MM.1S (cell line): Measurements from ENCODE around the gene ACBD6.

ENCODE experiments used
- DNase-seq: peaks from one replicate; pipeline ENCODE4 v3.0.0-alpha.2; 2015
- H2AFZ ChIP-seq: fragments of 300-600 bp; sonication (generic); 2 replicates; pipeline ENCODE4 v1.6.0; 2016; ENCODE audit warnings: antibody characterized with exemption, low read length
- H3F3A ChIP-seq: fragments of 300-600 bp; sonication (generic); 2 replicates; pipeline ENCODE4 v1.6.1; 2016; ENCODE audit warnings: mild to moderate bottlenecking, antibody characterized with exemption, low read length, moderate library complexity, mixed read lengths; ENCODE audit not compliant: insufficient read depth
- H3K27ac ChIP-seq: fragments of 300-600 bp; sonication (generic); 2 replicates; pipeline ENCODE4 v1.5.1; 2016; ENCODE audit warnings: mild to moderate bottlenecking, low read length
- H3K27me3 ChIP-seq: fragments of 300-600 bp; sonication (generic); replicated peaks from 2 replicates; pipeline ENCODE4 v1.6.0; 2016; ENCODE audit warnings: low read length; ENCODE audit not compliant: insufficient read depth
- H3K36me3 ChIP-seq: fragments of 300-600 bp; sonication (generic); replicated peaks from 2 replicates; pipeline ENCODE4 v1.6.1; 2016; ENCODE audit warnings: mild to moderate bottlenecking, low read length, mixed read lengths; ENCODE audit not compliant: insufficient read depth
- H3K4me1 ChIP-seq: fragments of 300-600 bp; sonication (generic); 2 replicates; pipeline ENCODE4 v1.6.1; 2016; ENCODE audit warnings: low read length, mixed read lengths
- H3K4me2 ChIP-seq: fragments of 300-600 bp; sonication (generic); 2 replicates; pipeline ENCODE4 v1.6.0; 2016; ENCODE audit warnings: low read depth, low read length
- H3K4me3 ChIP-seq: fragments of 300-600 bp; sonication (generic); 2 replicates; pipeline ENCODE4 v1.5.1; 2016; ENCODE audit warnings: low read length, mixed read lengths
- H3K79me2 ChIP-seq: fragments of 300-600 bp; sonication (generic); 2 replicates; pipeline ENCODE4 v1.6.1; 2016; ENCODE audit warnings: mixed run types, low read length, mixed read lengths
- H3K9ac ChIP-seq: fragments of 300-600 bp; sonication (generic); 2 replicates; pipeline ENCODE4 v1.6.1; 2016; ENCODE audit warnings: low read length, mixed read lengths
- H3K9me2 ChIP-seq: fragments of 300-600 bp; sonication (generic); replicated peaks from 2 replicates; pipeline ENCODE4 v1.6.1; 2016; ENCODE audit warnings: mild to moderate bottlenecking, low read length, mixed read lengths; ENCODE audit not compliant: insufficient read depth
- H3K9me3 ChIP-seq: fragments of 300-600 bp; sonication (generic); replicated peaks from 2 replicates; pipeline ENCODE4 v1.6.1; 2016; ENCODE audit warnings: mild to moderate bottlenecking, low read length, mixed read lengths; ENCODE audit not compliant: insufficient read depth
- H4K20me1 ChIP-seq: fragments of 300-600 bp; sonication (generic); 2 replicates; pipeline ENCODE4 v1.6.1; 2016; ENCODE audit warnings: mild to moderate bottlenecking, low read length, moderate library complexity, mixed read lengths; ENCODE audit not compliant: insufficient read depth
- EZH2 ChIP-seq: fragments of 300-600 bp; sonication (generic); optimal IDR thresholded peaks from 2 replicates; pipeline ENCODE3; 2017; ENCODE audit warnings: low read depth, mild to moderate bottlenecking, antibody characterized with exemption, low read length, mixed read lengths
- EZH2phosphoT487 ChIP-seq: fragments of 300-600 bp; sonication (generic); IDR thresholded peaks from 2 replicates; pipeline ENCODE4 v1.6.1; 2018; ENCODE audit warnings: antibody characterized with exemption, low read length
- TF ChIP-seq, protein P1 (sequence below): fragments of 300-600 bp; sonication (generic); IDR thresholded peaks from 2 replicates; pipeline ENCODE4 v1.5.1; 2016; ENCODE audit warnings: antibody characterized with exemption, low read length, mixed read lengths

The ACBD6 gene

DNA sequence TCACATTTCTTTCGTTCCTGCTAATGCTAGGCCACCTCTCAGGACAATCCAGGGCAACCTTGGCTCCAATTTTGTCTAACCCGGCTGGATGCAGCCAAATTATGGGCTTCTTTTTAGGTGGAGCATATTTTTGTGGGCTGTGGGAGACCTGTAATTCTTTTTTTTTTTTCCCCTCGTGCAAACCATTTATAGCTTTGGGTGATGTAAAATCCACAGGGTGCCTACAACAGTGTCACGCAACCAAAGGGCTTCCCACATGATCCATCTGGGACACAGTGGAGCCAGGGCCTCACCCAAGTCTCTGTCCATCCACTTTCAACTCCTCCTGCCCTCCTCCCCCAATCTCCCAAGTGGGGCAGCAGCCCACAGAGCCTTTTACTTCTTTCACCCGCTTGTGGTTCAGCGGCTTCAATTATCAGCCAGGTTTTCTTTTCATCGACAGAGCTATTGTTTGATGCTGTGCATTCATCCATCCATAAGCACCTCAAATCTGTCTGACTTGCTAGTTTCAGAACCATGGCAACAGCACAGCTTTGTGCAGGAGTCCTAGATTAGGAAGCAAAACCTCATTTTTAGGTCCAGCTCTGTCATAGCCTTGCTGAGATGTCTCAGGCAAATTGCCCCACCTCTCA lies 46.4 kb upstream of the ACBD6 start:
- no peak for DNase-seq

DNA sequence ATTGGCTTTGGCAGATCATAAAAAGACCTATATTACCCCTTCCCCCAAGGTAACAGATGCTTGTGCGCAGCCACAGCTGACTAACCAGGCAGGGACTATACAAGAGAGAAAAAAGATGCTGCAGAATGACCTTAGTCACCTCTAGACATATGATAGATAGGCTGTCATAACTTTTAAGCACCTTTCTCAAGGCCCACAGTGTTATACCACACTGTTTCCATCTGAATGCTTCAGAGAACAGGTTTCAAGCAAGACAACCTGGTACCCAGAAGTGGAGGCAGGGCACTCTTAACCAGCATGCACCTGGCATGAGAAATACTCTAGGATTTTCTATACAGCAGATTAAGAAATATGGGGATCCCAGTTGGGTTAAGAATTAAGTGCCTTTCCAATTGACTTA lies 43.6 kb upstream of the ACBD6 start:
- H3K4me3 ChIP-seq, result no peak overlapping the region
- no peak overlapping the region for H3K9ac ChIP-seq
- H3K4me2 ChIP-seq, result no peak overlapping the region
- no peaks in the 10 kb centered on the region for H3F3A ChIP-seq
- H3K9me3 ChIP-seq, result no peaks in the 10 kb centered on the region
- no peak for DNase-seq
- H3K27me3 ChIP-seq, result no peaks in the 10 kb centered on the region
- TF ChIP-seq, protein P1, sequence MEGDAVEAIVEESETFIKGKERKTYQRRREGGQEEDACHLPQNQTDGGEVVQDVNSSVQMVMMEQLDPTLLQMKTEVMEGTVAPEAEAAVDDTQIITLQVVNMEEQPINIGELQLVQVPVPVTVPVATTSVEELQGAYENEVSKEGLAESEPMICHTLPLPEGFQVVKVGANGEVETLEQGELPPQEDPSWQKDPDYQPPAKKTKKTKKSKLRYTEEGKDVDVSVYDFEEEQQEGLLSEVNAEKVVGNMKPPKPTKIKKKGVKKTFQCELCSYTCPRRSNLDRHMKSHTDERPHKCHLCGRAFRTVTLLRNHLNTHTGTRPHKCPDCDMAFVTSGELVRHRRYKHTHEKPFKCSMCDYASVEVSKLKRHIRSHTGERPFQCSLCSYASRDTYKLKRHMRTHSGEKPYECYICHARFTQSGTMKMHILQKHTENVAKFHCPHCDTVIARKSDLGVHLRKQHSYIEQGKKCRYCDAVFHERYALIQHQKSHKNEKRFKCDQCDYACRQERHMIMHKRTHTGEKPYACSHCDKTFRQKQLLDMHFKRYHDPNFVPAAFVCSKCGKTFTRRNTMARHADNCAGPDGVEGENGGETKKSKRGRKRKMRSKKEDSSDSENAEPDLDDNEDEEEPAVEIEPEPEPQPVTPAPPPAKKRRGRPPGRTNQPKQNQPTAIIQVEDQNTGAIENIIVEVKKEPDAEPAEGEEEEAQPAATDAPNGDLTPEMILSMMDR, result no peak
- TF ChIP-seq EZH2 (no peak), EZH2phosphoT487 (no peak)
- no peaks in the 10 kb centered on the region for H4K20me1 ChIP-seq
- H3K9me2 ChIP-seq, result no peaks in the 10 kb centered on the region
- no peaks in the 10 kb centered on the region for H3K79me2 ChIP-seq
- no peaks in the 10 kb centered on the region for H3K36me3 ChIP-seq
- H3K27ac ChIP-seq, result no peak overlapping the region
- no peaks in the 10 kb centered on the region for H3K4me1 ChIP-seq
- H2AFZ ChIP-seq, result no peak overlapping the region

More for the DNA sequence above, 46.4 kb upstream of the ACBD6 start:
- H3K27ac ChIP-seq, result no peak overlapping the region
- no peak overlapping the region for H2AFZ ChIP-seq
- no peak overlapping the region for H3K4me2 ChIP-seq
- H3K9me3 ChIP-seq, result no peaks in the 10 kb centered on the region
- H3K36me3 ChIP-seq, result no peaks in the 10 kb centered on the region
- no peaks in the 10 kb centered on the region for H3K79me2 ChIP-seq
- H3K4me1 ChIP-seq, result no peaks in the 10 kb centered on the region
- no peaks in the 10 kb centered on the region for H4K20me1 ChIP-seq
- no peaks in the 10 kb centered on the region for H3F3A ChIP-seq
- H3K27me3 ChIP-seq, result no peaks in the 10 kb centered on the region
- H3K9ac ChIP-seq, result no peak overlapping the region
- no peak overlapping the region for H3K4me3 ChIP-seq
- H3K9me2 ChIP-seq, result no peaks in the 10 kb centered on the region
- TF ChIP-seq EZH2 (no peak), EZH2phosphoT487 (no peak)
- TF ChIP-seq, protein P1, result no peak

DNA sequence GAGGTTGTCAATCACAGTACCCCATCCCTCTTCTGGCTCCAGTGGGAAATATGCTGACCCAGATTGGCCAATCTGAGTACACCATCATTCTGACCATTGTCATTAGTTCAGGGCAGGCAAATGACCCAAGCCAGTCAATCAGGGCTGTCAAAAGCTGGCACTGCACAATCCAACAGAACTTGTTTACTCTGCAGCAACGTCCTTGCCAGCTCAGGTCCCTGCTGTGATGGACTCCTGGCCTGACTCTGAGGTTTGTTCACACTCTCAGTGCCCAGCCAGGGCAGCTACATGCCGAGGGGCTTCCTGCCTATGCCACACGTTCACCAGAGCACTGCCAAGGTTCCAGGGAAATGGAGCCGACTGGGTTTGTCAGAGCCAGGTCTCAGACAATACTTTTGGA lies 41.7 kb upstream of the ACBD6 start:
- Histone ChIP-seq H3K9me2 (no peaks in the 10 kb centered on the region), H3K27ac (no peak overlapping the region), H3K4me2 (no peak overlapping the region), H3K4me3 (no peak overlapping the region), H2AFZ (no peak overlapping the region), H3K4me1 (no peaks in the 10 kb centered on the region), H3K36me3 (no peaks in the 10 kb centered on the region), H3K9me3 (no peaks in the 10 kb centered on the region), H3K79me2 (no peaks in the 10 kb centered on the region), H3F3A (no peaks in the 10 kb centered on the region), H3K9ac (no peak overlapping the region), H4K20me1 (no peaks in the 10 kb centered on the region), H3K27me3 (no peaks in the 10 kb centered on the region)
- no peak for DNase-seq
- TF ChIP-seq EZH2phosphoT487 (no peak), EZH2 (no peak)
- TF ChIP-seq, protein P1, result no peak
